ENCODE data around the gene NANOS3. TPM values are rescaled to one million over a fixed set of nuclear protein-coding genes. Genes with fewer than 3 reads are reported as not detected.

Gene NANOS3
- total and polyA plus RNA-seq, 4 donors = 1.0 to 2.5 TPM; not detected in 2

DNA sequence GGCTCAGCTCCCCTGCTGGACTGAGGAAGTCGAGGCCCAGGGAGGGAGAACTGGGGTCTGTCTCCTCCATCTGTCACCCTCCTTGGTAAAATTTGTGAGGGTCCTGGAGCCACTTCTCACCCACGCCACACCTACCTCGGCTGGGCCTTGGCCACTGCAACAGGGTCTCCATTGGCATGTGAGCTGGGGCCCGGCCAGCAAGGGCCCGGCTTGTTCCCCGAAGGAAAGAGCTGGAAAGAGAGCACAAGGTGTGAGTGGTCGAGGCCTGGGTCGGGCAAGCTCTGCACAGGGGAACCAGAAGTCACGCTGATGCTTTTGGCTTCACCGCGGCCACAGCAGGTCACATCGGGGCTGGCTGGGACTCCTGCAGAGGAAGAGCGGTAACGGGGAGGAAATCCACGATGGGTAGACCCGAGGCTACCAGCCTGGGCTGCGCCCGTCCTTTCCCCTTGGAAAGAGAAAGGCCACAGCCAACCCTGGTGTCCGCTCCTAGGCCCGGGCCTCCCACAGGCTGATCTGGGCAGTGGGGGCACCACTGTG, 9.0 kb downstream of the NANOS3 start:
- H3K9me3 ChIP-seq (ENCODE audit: control insufficient read depth, low read length) = no peaks in the 10 kb centered on the region
- ATAC-seq (ENCODE audit: low FRiP score) (no peak), DNase-seq (no peak)
- 92 to 93% methylated on average over 20 of the region's 20 CpGs for WGBS, 2 donors
- intact Hi-C loops (cut with DNase I) = no loop called here
- H3K4me1 ChIP-seq (ENCODE audit: control insufficient read depth in 1 of 2, insufficient read depth in 2 of 2, low read length in 2 of 2) = no peaks in the 10 kb centered on the region
- H3K36me3 ChIP-seq (ENCODE audit: control insufficient read depth in 1 of 2, insufficient read depth in 2 of 2, low read length in 1 of 2) = no peaks in the 10 kb centered on the region
- no peak overlapping the region for H3K4me3 ChIP-seq (ENCODE audit: low read length in 2 of 2)
- no peak overlapping the region for H3K27ac ChIP-seq (ENCODE audit: low read depth in 1 of 2, low read length in 2 of 2)
- H3K27me3 ChIP-seq (ENCODE audit: control insufficient read depth in 1 of 2, insufficient read depth in 2 of 2, low read length in 1 of 2) = no peaks in the 10 kb centered on the region

DNA sequence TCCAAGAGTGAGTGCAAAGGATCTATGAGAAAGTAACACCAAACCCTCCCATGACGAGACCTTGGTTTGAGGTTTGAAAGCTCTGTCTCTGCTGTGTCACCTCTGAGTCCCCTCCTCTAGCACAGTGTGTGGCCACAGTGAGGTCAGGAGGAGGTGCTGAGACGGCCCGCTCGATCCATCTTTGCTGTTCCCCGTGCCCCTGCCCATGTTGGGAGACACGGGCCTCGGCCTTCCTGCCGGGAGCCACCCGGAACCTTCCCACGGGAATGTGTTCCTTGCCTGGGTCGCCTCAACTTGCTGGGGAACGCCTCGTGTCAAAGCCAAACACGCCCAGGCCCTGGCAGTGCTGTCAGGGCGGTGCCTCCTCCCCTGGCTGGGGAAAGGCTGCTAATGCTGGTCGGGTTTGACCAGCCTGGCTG, 10.1 kb downstream of the NANOS3 start:
- Histone ChIP-seq H3K27me3 (ENCODE audit: control insufficient read depth in 1 of 2, insufficient read depth in 2 of 2, low read length in 1 of 2) (no peaks in the 10 kb centered on the region), H3K9me3 (ENCODE audit: control insufficient read depth, low read length) (no peaks in the 10 kb centered on the region), H3K36me3 (ENCODE audit: control insufficient read depth in 1 of 2, insufficient read depth in 2 of 2, low read length in 1 of 2) (no peaks in the 10 kb centered on the region), H3K27ac (ENCODE audit: low read depth in 1 of 2, low read length in 2 of 2) (no peak overlapping the region), H3K4me3 (ENCODE audit: low read length in 2 of 2) (no peak overlapping the region), H3K4me1 (ENCODE audit: control insufficient read depth in 1 of 2, insufficient read depth in 2 of 2, low read length in 2 of 2) (no peaks in the 10 kb centered on the region)
- 49% methylated on average over 16 of the region's 16 CpGs for WGBS, 2 donors
- intact Hi-C loops (cut with DNase I) = no loop called here
- DNase-seq (no peak), ATAC-seq (ENCODE audit: low FRiP score) (no peak)

DNA sequence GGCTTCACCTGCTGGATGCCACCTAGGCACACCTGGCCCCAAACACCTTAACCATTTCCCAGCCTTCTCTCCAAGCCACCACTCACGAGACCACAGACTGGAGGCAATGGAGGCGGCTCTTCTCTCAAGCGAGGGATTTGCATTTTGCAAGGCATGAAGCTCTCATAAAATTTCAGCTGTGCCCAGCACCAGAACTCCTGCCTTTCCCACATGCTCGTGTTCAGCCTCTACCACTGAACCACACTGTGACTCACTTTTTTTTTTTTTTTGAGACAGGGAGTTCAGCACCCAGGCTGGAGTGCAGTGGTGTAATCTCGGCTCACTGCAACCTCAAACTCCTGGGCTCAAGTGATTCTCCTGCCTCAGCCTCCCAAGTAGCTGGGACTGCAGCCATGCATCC, 10.6 kb downstream of the NANOS3 start:
- Histone ChIP-seq H3K9me3 (ENCODE audit: control insufficient read depth, low read length) (no peaks in the 10 kb centered on the region), H3K27ac (ENCODE audit: low read depth in 1 of 2, low read length in 2 of 2) (no peak overlapping the region), H3K4me1 (ENCODE audit: control insufficient read depth in 1 of 2, insufficient read depth in 2 of 2, low read length in 2 of 2) (no peaks in the 10 kb centered on the region), H3K4me3 (ENCODE audit: low read length in 2 of 2) (no peak overlapping the region), H3K27me3 (ENCODE audit: control insufficient read depth in 1 of 2, insufficient read depth in 2 of 2, low read length in 1 of 2) (no peaks in the 10 kb centered on the region), H3K36me3 (ENCODE audit: control insufficient read depth in 1 of 2, insufficient read depth in 2 of 2, low read length in 1 of 2) (no peaks in the 10 kb centered on the region)
- ATAC-seq (ENCODE audit: low FRiP score) (no peak), DNase-seq (no peak)
- 59 to 61% methylated on average over 5 of the region's 5 CpGs for WGBS, 2 donors
- intact Hi-C loops (cut with DNase I) = no loop called here

DNA sequence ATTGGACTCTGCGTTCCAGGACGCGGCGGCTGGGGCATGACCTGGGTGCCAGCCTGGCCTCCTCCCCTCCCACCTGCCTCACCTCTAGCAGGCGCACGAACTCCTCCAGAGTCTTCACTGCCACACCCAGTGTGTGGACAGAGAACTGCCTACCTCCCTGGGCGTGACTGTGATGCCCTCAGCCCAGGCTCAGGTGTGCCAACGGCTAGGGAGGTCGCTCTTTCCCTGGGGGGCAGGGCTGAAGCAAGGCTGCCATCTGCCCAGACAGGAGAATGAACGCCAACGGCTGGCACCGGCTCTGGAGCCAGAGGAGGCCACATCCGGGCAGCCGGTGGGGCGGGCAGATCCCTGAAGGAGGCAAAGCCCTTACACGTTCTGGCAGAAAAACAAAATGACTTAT, 11.3 kb downstream of the NANOS3 start:
- H3K27me3 ChIP-seq (ENCODE audit: control insufficient read depth in 1 of 2, insufficient read depth in 2 of 2, low read length in 1 of 2) = no peaks in the 10 kb centered on the region
- no peak for ATAC-seq (ENCODE audit: low FRiP score)
- H3K36me3 ChIP-seq (ENCODE audit: control insufficient read depth in 1 of 2, insufficient read depth in 2 of 2, low read length in 1 of 2) = no peaks in the 10 kb centered on the region
- H3K27ac ChIP-seq (ENCODE audit: low read depth in 1 of 2, low read length in 2 of 2) = no peak overlapping the region
- 72 to 80% methylated on average over 16 of the region's 16 CpGs for WGBS, 2 donors
- intact Hi-C loops (cut with DNase I) = no loop called here
- no peaks in the 10 kb centered on the region for H3K9me3 ChIP-seq (ENCODE audit: control insufficient read depth, low read length)
- DNase-seq = no peak
- no peaks in the 10 kb centered on the region for H3K4me1 ChIP-seq (ENCODE audit: control insufficient read depth in 1 of 2, insufficient read depth in 2 of 2, low read length in 2 of 2)
- no peak overlapping the region for H3K4me3 ChIP-seq (ENCODE audit: low read length in 2 of 2)

DNA sequence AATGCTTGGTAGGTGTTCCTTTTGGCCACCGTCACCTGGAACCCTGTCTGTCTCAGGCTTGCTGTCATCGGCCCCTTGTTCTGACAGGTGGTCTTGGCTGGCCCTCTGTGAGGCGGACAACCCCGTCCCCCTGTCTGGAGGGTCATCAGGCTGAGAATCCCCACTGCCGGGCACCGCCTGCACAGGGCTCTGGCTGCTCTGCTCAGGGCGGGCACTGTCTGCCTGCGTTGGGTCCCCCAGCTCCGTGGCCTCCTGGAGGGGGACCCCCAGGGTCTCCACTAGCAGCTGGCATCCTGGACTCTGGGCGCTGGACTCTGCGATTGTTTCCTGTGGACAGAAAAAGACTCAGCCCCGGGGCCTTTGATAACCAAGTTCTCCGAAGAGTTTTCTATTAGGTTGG, 13.2 kb downstream of the NANOS3 start:
- intact Hi-C loops (cut with DNase I) = no loop called here
- H3K9me3 ChIP-seq (ENCODE audit: control insufficient read depth, low read length) = no peaks in the 10 kb centered on the region
- H3K27me3 ChIP-seq (ENCODE audit: control insufficient read depth in 1 of 2, insufficient read depth in 2 of 2, low read length in 1 of 2) = no peaks in the 10 kb centered on the region
- WGBS, 2 donors = 91 to 95% methylated on average over 13 of the region's 13 CpGs
- ATAC-seq (ENCODE audit: low FRiP score) (no peak), DNase-seq (no peak)
- H3K4me1 ChIP-seq (ENCODE audit: control insufficient read depth in 1 of 2, insufficient read depth in 2 of 2, low read length in 2 of 2) = no peaks in the 10 kb centered on the region
- H3K4me3 ChIP-seq (ENCODE audit: low read length in 2 of 2) = no peak overlapping the region
- no peaks in the 10 kb centered on the region for H3K36me3 ChIP-seq (ENCODE audit: control insufficient read depth in 1 of 2, insufficient read depth in 2 of 2, low read length in 1 of 2)
- no peak overlapping the region for H3K27ac ChIP-seq (ENCODE audit: low read depth in 1 of 2, low read length in 2 of 2)

DNA sequence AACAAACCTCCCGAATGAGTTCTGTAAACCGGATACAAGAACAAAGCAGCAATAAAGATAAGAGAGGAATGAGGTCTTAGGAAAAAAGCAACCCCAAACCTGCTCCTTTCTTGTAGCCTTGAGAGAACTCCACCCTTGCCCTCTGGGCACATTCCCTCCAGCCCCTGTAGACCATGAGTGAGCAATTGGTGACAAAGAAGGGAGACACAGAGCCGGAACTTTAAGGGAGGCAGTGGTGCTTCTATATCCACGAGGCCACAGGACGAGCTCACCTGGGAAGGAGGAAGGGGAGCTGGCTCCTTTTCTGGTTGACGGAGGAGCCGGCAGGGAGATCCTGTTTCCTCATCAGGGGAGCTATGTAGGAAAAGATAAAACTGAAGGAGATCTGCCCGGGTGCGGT, 15.9 kb downstream of the NANOS3 start:
- no peak for ATAC-seq (ENCODE audit: low FRiP score)

DNA sequence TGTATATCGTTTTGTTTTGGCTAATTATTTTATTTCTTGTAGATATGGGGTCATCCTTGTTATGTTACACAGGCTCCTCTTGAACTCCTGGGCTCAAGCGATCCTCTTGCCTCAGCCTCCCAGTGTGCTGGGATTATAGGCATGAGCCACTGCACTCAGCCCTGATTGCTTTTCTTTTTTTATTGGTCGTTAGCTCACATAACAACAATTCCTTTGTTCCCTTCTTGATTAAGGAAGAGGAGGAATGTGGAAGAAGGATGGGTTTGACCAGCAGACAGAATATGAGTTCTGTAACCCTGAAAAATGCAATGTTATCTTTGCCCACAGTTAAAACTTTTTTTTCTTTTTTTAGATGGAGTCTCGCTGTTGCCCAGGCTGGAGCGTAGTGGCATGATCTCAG, 17.6 kb downstream of the NANOS3 start:
- DNase-seq (no peak), ATAC-seq (ENCODE audit: low FRiP score) (no peak)
- Histone ChIP-seq H3K4me1 (ENCODE audit: control insufficient read depth in 1 of 2, insufficient read depth in 2 of 2, low read length in 2 of 2) (no peaks in the 10 kb centered on the region), H3K36me3 (ENCODE audit: control insufficient read depth in 1 of 2, insufficient read depth in 2 of 2, low read length in 1 of 2) (no peaks in the 10 kb centered on the region), H3K9me3 (ENCODE audit: control insufficient read depth, low read length) (no peaks in the 10 kb centered on the region), H3K27me3 (ENCODE audit: control insufficient read depth in 1 of 2, insufficient read depth in 2 of 2, low read length in 1 of 2) (no peaks in the 10 kb centered on the region), H3K4me3 (ENCODE audit: low read length in 2 of 2) (no peak overlapping the region), H3K27ac (ENCODE audit: low read depth in 1 of 2, low read length in 2 of 2) (no peak overlapping the region)
- intact Hi-C loops (cut with DNase I) = no loop called here
- 86 to 87% methylated on average over 5 of the region's 5 CpGs for WGBS, 2 donors

More for the DNA sequence above, 15.9 kb downstream of the NANOS3 start:
- Histone ChIP-seq H3K4me3 (ENCODE audit: low read length in 2 of 2) (no peak overlapping the region), H3K9me3 (ENCODE audit: control insufficient read depth, low read length) (no peaks in the 10 kb centered on the region), H3K36me3 (ENCODE audit: control insufficient read depth in 1 of 2, insufficient read depth in 2 of 2, low read length in 1 of 2) (no peaks in the 10 kb centered on the region), H3K27ac (ENCODE audit: low read depth in 1 of 2, low read length in 2 of 2) (no peak overlapping the region), H3K4me1 (ENCODE audit: control insufficient read depth in 1 of 2, insufficient read depth in 2 of 2, low read length in 2 of 2) (no peaks in the 10 kb centered on the region), H3K27me3 (ENCODE audit: control insufficient read depth in 1 of 2, insufficient read depth in 2 of 2, low read length in 1 of 2) (no peaks in the 10 kb centered on the region)
- no peak for DNase-seq
- intact Hi-C loops (cut with DNase I) = no loop called here
- 89 to 90% methylated on average over 9 of the region's 9 CpGs for WGBS, 2 donors

DNA sequence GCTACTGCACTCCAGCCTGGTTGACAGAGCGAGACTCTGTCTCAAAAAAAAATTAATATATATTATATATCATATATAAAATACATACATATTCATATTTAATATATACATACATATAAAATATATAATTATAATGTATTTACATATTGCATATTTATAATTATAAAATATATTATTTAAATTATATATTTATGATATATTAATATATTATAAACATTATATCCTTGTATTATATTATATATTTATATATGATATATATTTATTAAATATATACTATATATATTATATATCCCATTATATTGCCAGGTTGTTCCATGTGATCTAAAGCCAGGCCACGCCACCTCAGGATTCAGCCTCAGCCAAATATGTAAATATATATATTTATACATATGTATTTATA, 19.3 kb downstream of the NANOS3 start:
- no peaks in the 10 kb centered on the region for H3K27me3 ChIP-seq (ENCODE audit: control insufficient read depth in 1 of 2, insufficient read depth in 2 of 2, low read length in 1 of 2)
- intact Hi-C loops (cut with DNase I) = no loop called here
- WGBS, 2 donors = 97 to 98% methylated on average over 2 of the region's 2 CpGs
- no peak overlapping the region for H3K4me3 ChIP-seq (ENCODE audit: low read length in 2 of 2)
- DNase-seq (no peak), ATAC-seq (ENCODE audit: low FRiP score) (no peak)
- H3K36me3 ChIP-seq (ENCODE audit: control insufficient read depth in 1 of 2, insufficient read depth in 2 of 2, low read length in 1 of 2) = no peaks in the 10 kb centered on the region
- H3K27ac ChIP-seq (ENCODE audit: low read depth in 1 of 2, low read length in 2 of 2) = no peak overlapping the region
- H3K9me3 ChIP-seq (ENCODE audit: control insufficient read depth, low read length) = no peaks in the 10 kb centered on the region
- H3K4me1 ChIP-seq (ENCODE audit: control insufficient read depth in 1 of 2, insufficient read depth in 2 of 2, low read length in 2 of 2) = no peaks in the 10 kb centered on the region

DNA sequence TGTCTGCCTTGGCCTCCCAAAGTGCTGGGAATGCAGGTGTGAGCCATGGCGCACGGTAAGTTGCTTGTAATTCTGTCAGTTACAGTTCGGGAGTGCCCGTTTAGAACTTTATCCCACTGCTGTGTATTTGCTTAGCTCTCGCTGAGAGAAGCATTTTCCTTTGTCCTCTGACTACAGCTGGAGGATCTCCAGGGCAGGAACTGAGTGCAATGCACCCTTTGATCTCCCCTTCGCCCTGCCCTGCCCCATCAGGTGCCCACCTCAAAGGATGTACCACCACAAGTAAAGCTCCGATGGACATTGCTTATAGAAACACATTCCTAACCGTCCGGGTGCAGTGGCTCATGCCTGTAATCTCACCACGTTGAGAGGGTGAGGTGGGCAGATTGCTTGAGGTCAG, 22.5 kb downstream of the NANOS3 start:
- WGBS, 2 donors = 89% methylated on average over 10 of the region's 10 CpGs

More for the DNA sequence above, 22.5 kb downstream of the NANOS3 start:
- Histone ChIP-seq H3K9me3 (ENCODE audit: control insufficient read depth, low read length) (no peaks in the 10 kb centered on the region), H3K4me1 (ENCODE audit: control insufficient read depth in 1 of 2, insufficient read depth in 2 of 2, low read length in 2 of 2) (no peaks in the 10 kb centered on the region), H3K36me3 (ENCODE audit: control insufficient read depth in 1 of 2, insufficient read depth in 2 of 2, low read length in 1 of 2) (no peaks in the 10 kb centered on the region), H3K27me3 (ENCODE audit: control insufficient read depth in 1 of 2, insufficient read depth in 2 of 2, low read length in 1 of 2) (no peaks in the 10 kb centered on the region), H3K4me3 (ENCODE audit: low read length in 2 of 2) (no peak overlapping the region), H3K27ac (ENCODE audit: low read depth in 1 of 2, low read length in 2 of 2) (no peak overlapping the region)
- ATAC-seq (ENCODE audit: low FRiP score) (no peak), DNase-seq (no peak)
- intact Hi-C loops (cut with DNase I) = no loop called here

All from aorta (tissue), 5 donors.